Measurements from ENCODE around the gene ITFG1. TPM values are rescaled to one million over a fixed set of nuclear protein-coding genes. Genes with fewer than 3 reads are reported as not detected.

ITFG1 gene
- total RNA-seq, 2 experiments from 2014 or later: 18.0 to 18.5 TPM

- H3K36me3 Mint-ChIP-seq (ENCODE audit: low read depth): peaks cover 57% of the 10 kb centered on the region
- intact Hi-C loops (cut with DNase I, micrococcal nuclease): no loop called here
- H3K9me3 ChIP-seq (ENCODE audit: control insufficient read depth in 1 of 2, insufficient read depth in 1 of 2, low read length in 2 of 2): no peaks in the 10 kb centered on the region
- H3K27ac ChIP-seq (ENCODE audit: low read depth in 1 of 2, low read length in 2 of 2): no peak overlapping the region
- no peak for ATAC-seq (ENCODE audit: poor library complexity)
- no peaks in the 10 kb centered on the region for H3K27me3 ChIP-seq (ENCODE audit: control insufficient read depth in 1 of 2, insufficient read depth in 2 of 2, low read length in 2 of 2)
- H3K4me1 Mint-ChIP-seq (ENCODE audit: low read depth): no peaks in the 10 kb centered on the region
- H3K9me3 Mint-ChIP-seq: peaks cover 6% of the 10 kb centered on the region
- no peaks in the 10 kb centered on the region for H3K27me3 Mint-ChIP-seq
- CTCF ChIA-PET: no interaction called here
- TF ChIP-seq CTCF (IDR thresholded peaks at IDR 0.05): no peak
- POLR2A ChIA-PET: no interaction called here
- H3K4me3 ChIP-seq (ENCODE audit: low read length): no peak overlapping the region
- peaks cover 8% of the 10 kb centered on the region for H3K36me3 ChIP-seq (ENCODE audit: insufficient read depth, low read length)
- no peaks in the 10 kb centered on the region for H3K4me1 ChIP-seq (ENCODE audit: insufficient read depth, low read length)
- no peak for DNase-seq
- H3K4me3 Mint-ChIP-seq: no peak overlapping the region
- H3K27ac Mint-ChIP-seq: no peak overlapping the region
Measured at GRCh38 chr16:47377154-47377553, 83.7 kb downstream of the ITFG1 start.

GRCh38 chr16:47375423-47375822, 85.4 kb downstream of the ITFG1 start:
- no peak overlapping the region for H3K4me3 Mint-ChIP-seq
- DNase-seq (no peak), ATAC-seq (ENCODE audit: poor library complexity) (no peak)
- H3K4me3 ChIP-seq (ENCODE audit: low read length): no peak overlapping the region
- no peak for TF ChIP-seq CTCF (IDR thresholded peaks at IDR 0.05)
- CTCF ChIA-PET: no interaction called here
- no peak overlapping the region for H3K27ac ChIP-seq (ENCODE audit: low read depth in 1 of 2, low read length in 2 of 2)
- no peak overlapping the region for H3K27ac Mint-ChIP-seq
- H3K36me3 Mint-ChIP-seq (ENCODE audit: low read depth): peaks cover 72% of the 10 kb centered on the region
- H3K27me3 Mint-ChIP-seq: no peaks in the 10 kb centered on the region
- peaks cover 6% of the 10 kb centered on the region for H3K9me3 Mint-ChIP-seq
- POLR2A ChIA-PET: no interaction called here
- no peaks in the 10 kb centered on the region for H3K27me3 ChIP-seq (ENCODE audit: control insufficient read depth in 1 of 2, insufficient read depth in 2 of 2, low read length in 2 of 2)
- H3K4me1 Mint-ChIP-seq (ENCODE audit: low read depth): no peaks in the 10 kb centered on the region
- peaks cover 11% of the 10 kb centered on the region for H3K36me3 ChIP-seq (ENCODE audit: insufficient read depth, low read length)
- no peaks in the 10 kb centered on the region for H3K4me1 ChIP-seq (ENCODE audit: insufficient read depth, low read length)
- intact Hi-C loops (cut with DNase I, micrococcal nuclease): no loop called here
- peaks cover 0 to 3% of the 10 kb centered on the region in 2 experiments for H3K9me3 ChIP-seq (ENCODE audit: control insufficient read depth in 1 of 2, insufficient read depth in 1 of 2, low read length in 2 of 2)

- H3K27ac ChIP-seq (ENCODE audit: low read depth in 1 of 2, low read length in 2 of 2): no peak overlapping the region
- intact Hi-C loops (cut with DNase I, micrococcal nuclease): no loop called here
- H3K36me3 ChIP-seq (ENCODE audit: insufficient read depth, low read length): peaks cover 11% of the 10 kb centered on the region
- H3K4me3 Mint-ChIP-seq: no peak overlapping the region
- no peak for ATAC-seq (ENCODE audit: poor library complexity)
- H3K4me1 Mint-ChIP-seq (ENCODE audit: low read depth): no peaks in the 10 kb centered on the region
- CTCF ChIA-PET: no interaction called here
- TF ChIP-seq CTCF (IDR thresholded peaks at IDR 0.05): no peak
- H3K27me3 Mint-ChIP-seq: no peaks in the 10 kb centered on the region
- no peak for DNase-seq
- POLR2A ChIA-PET: no interaction called here
- peaks cover 0 to 7% of the 10 kb centered on the region in 2 experiments for H3K9me3 ChIP-seq (ENCODE audit: control insufficient read depth in 1 of 2, insufficient read depth in 1 of 2, low read length in 2 of 2)
- H3K27ac Mint-ChIP-seq: no peak overlapping the region
- no peak overlapping the region for H3K4me3 ChIP-seq (ENCODE audit: low read length)
- no peaks in the 10 kb centered on the region for H3K27me3 ChIP-seq (ENCODE audit: control insufficient read depth in 1 of 2, insufficient read depth in 2 of 2, low read length in 2 of 2)
- H3K36me3 Mint-ChIP-seq (ENCODE audit: low read depth): peaks cover 68% of the 10 kb centered on the region
- H3K4me1 ChIP-seq (ENCODE audit: insufficient read depth, low read length): no peaks in the 10 kb centered on the region
- H3K9me3 Mint-ChIP-seq: peaks cover 6% of the 10 kb centered on the region
Measured at GRCh38 chr16:47374629-47375028, 86.2 kb downstream of the ITFG1 start.

Data from CD4-positive, alpha-beta T cell (primary cell).